SK-N-SH treated with all-trans-retinoic acid at 6 μM for 48 hours (cell line): ENCODE results near the gene DACT3.

Source experiments
- ATAC-seq: fragments of 200-7000 bp; cut with Tn5 transposase; 3 replicates; pipeline ENCODE4 v1.9.1; 2020; ENCODE audit warnings: mild to moderate bottlenecking, moderate library complexity
- BACH2 ChIP-seq: fragments of 250-450 bp; sonication (Bioruptor Pico); IDR thresholded peaks from 2 replicates; pipeline ENCODE4 v1.9.0; 2021; ENCODE audit warnings: mild to moderate bottlenecking, borderline replicate concordance
- CREB5 ChIP-seq: fragments of 250-450 bp; sonication (Bioruptor Pico); IDR thresholded peaks from 2 replicates; pipeline ENCODE4 v1.5.1; 2020; ENCODE audit warnings: low read depth, mild to moderate bottlenecking, moderate library complexity
- ESRRG ChIP-seq: fragments of 250-450 bp; sonication (Bioruptor Pico); IDR thresholded peaks from 2 replicates; pipeline ENCODE4 v1.6.1; 2021; ENCODE audit warnings: mild to moderate bottlenecking
- GLIS3 ChIP-seq: fragments of 250-450 bp; sonication (Bioruptor Pico); IDR thresholded peaks from 2 replicates; pipeline ENCODE4 v1.5.0; 2020; ENCODE audit warnings: mild to moderate bottlenecking, moderate library complexity
- ISL1 ChIP-seq: fragments of 250-450 bp; sonication (Bioruptor Pico); IDR thresholded peaks from 2 replicates; pipeline ENCODE4 v2.1.2; 2022; ENCODE audit warnings: mild to moderate bottlenecking, moderate library complexity
- PATZ1 ChIP-seq: fragments of 250-450 bp; sonication (Bioruptor Pico); IDR thresholded peaks from 2 replicates; pipeline ENCODE4 v1.8.0; 2020; ENCODE audit warnings: mild to moderate bottlenecking, moderate library complexity, borderline replicate concordance
- POU6F1 ChIP-seq: fragments of 250-450 bp; sonication (Bioruptor Pico); IDR thresholded peaks from 2 replicates; pipeline ENCODE4 v1.8.0; 2021; ENCODE audit warnings: low read depth, mild to moderate bottlenecking, moderate library complexity, borderline replicate concordance
- RARB ChIP-seq: fragments of 250-450 bp; sonication (Bioruptor Pico); IDR thresholded peaks from 2 replicates; pipeline ENCODE4 v1.8.0; 2021; ENCODE audit warnings: mild to moderate bottlenecking, moderate library complexity
- SNAI2 ChIP-seq: fragments of 250-450 bp; sonication (Bioruptor Pico); IDR thresholded peaks from 2 replicates; pipeline ENCODE4 v1.5.0; 2020; ENCODE audit warnings: mild to moderate bottlenecking, moderate library complexity
- TCF4 ChIP-seq: fragments of 250-450 bp; sonication (Bioruptor Pico); IDR thresholded peaks from 2 replicates; pipeline ENCODE4 v1.8.0; 2021; ENCODE audit warnings: mild to moderate bottlenecking, moderate library complexity, borderline replicate concordance
- TOX ChIP-seq: fragments of 250-450 bp; sonication (Bioruptor Pico); IDR thresholded peaks from 2 replicates; pipeline ENCODE4 v1.8.0; 2021; ENCODE audit warnings: mild to moderate bottlenecking, moderate library complexity, borderline replicate concordance
- ZC3H10 ChIP-seq: fragments of 250-450 bp; sonication (Bioruptor Pico); IDR thresholded peaks from 2 replicates; pipeline ENCODE4 v1.5.1; 2021; ENCODE audit warnings: mild to moderate bottlenecking, moderate library complexity
- ZFP3 ChIP-seq: fragments of 250-450 bp; sonication (Bioruptor Pico); IDR thresholded peaks from 2 replicates; pipeline ENCODE4 v1.5.0; 2020; ENCODE audit warnings: mild to moderate bottlenecking, moderate library complexity
- ZFP30 ChIP-seq: fragments of 450-650 bp; formaldehyde crosslinking; IDR thresholded peaks from 2 replicates; pipeline ENCODE4 v1.5.0; 2022; ENCODE audit warnings: mild to moderate bottlenecking, moderate library complexity
- ZNF565 ChIP-seq: fragments of 450-650 bp; formaldehyde crosslinking; conservative IDR thresholded peaks from 2 replicates; pipeline ENCODE4 v1.5.0; 2020; ENCODE audit warnings: low read depth, mild to moderate bottlenecking, moderate library complexity
- ZNF70 ChIP-seq: fragments of 450-650 bp; formaldehyde crosslinking; IDR thresholded peaks from 2 replicates; pipeline ENCODE4 v1.5.0; 2020; ENCODE audit warnings: mild to moderate bottlenecking, moderate library complexity
- ZNF8 ChIP-seq: fragments of 450-650 bp; formaldehyde crosslinking; IDR thresholded peaks from 2 replicates; pipeline ENCODE4 v1.5.0; 2020; ENCODE audit warnings: mild to moderate bottlenecking, moderate library complexity
- TF ChIP-seq, protein P1 (sequence below): fragments of 250-450 bp; sonication (Bioruptor Pico); IDR thresholded peaks from 2 replicates; pipeline ENCODE4 v1.5.1; 2021; ENCODE audit warnings: mild to moderate bottlenecking, moderate library complexity
- TF ChIP-seq, protein P2 (sequence below): fragments of 250-450 bp; sonication (Bioruptor Pico); IDR thresholded peaks from 2 replicates; pipeline ENCODE4 v1.5.0; 2020; ENCODE audit warnings: mild to moderate bottlenecking, moderate library complexity

The DACT3 gene

DNA sequence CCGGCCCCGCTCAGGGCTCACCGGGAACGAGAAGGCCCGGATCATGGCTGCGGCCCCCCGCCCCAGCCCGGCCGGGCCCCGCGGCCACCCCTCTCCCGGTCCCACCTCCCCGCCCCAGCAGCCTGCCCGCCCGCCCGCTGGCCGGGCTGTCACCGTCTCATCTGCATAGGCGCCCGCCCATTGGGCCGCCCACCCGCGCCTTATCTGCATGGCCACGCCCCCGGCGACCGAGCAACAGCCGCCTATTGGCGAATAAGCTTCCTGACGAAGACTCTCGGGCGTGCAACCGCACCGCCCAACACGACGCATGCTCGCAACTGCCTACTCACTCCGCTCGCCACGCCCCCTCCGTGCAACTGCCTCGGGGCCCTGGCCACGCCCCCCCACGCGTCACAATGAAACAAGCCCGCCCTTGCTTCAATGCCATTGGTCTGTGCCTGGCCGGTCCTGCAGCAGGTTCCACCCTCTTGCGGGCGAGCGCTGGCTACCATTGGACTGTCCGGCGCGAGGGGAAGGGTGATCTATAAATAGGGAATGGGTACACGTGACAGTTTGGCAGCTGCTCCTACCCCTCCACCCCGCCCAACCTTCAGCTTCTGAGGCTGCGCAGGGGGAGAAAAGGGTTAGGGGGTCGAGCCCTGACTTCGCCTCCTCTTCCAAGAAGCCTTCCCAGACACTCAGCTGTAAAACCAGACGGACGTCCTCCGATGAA, at the start of gene DACT3:
Gene DACT3, minus strand, starts transcription at position 163 of the 712 bp plus-strand sequence. Its CDS starts 118 bp downstream, at position 45.
- TF ChIP-seq, protein P1, sequence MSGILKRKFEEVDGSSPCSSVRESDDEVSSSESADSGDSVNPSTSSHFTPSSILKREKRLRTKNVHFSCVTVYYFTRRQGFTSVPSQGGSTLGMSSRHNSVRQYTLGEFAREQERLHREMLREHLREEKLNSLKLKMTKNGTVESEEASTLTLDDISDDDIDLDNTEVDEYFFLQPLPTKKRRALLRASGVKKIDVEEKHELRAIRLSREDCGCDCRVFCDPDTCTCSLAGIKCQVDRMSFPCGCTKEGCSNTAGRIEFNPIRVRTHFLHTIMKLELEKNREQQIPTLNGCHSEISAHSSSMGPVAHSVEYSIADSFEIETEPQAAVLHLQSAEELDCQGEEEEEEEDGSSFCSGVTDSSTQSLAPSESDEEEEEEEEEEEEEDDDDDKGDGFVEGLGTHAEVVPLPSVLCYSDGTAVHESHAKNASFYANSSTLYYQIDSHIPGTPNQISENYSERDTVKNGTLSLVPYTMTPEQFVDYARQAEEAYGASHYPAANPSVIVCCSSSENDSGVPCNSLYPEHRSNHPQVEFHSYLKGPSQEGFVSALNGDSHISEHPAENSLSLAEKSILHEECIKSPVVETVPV (CRISPR knock-in tag), result no peak
- no peak for TF ChIP-seq ZNF565 (CRISPR knock-in tag)
- TF ChIP-seq ZFP30 (CRISPR knock-in tag), result no peak
- TF ChIP-seq RARB (CRISPR knock-in tag), result no peak
- TF ChIP-seq ISL1, result no peak
- TF ChIP-seq ZC3H10 (CRISPR knock-in tag), result no peak
- no peak for TF ChIP-seq ZFP3 (CRISPR knock-in tag)
- no peak for TF ChIP-seq ZNF70 (CRISPR knock-in tag)
- TF ChIP-seq, protein P2, sequence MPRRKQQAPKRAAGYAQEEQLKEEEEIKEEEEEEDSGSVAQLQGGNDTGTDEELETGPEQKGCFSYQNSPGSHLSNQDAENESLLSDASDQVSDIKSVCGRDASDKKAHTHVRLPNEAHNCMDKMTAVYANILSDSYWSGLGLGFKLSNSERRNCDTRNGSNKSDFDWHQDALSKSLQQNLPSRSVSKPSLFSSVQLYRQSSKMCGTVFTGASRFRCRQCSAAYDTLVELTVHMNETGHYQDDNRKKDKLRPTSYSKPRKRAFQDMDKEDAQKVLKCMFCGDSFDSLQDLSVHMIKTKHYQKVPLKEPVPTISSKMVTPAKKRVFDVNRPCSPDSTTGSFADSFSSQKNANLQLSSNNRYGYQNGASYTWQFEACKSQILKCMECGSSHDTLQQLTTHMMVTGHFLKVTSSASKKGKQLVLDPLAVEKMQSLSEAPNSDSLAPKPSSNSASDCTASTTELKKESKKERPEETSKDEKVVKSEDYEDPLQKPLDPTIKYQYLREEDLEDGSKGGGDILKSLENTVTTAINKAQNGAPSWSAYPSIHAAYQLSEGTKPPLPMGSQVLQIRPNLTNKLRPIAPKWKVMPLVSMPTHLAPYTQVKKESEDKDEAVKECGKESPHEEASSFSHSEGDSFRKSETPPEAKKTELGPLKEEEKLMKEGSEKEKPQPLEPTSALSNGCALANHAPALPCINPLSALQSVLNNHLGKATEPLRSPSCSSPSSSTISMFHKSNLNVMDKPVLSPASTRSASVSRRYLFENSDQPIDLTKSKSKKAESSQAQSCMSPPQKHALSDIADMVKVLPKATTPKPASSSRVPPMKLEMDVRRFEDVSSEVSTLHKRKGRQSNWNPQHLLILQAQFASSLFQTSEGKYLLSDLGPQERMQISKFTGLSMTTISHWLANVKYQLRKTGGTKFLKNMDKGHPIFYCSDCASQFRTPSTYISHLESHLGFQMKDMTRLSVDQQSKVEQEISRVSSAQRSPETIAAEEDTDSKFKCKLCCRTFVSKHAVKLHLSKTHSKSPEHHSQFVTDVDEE (CRISPR knock-in tag), result no peak
- no peak for TF ChIP-seq CREB5 (CRISPR knock-in tag)
- TF ChIP-seq SNAI2 (CRISPR knock-in tag), result no peak
- no peak for TF ChIP-seq POU6F1 (CRISPR knock-in tag)
- no peak for TF ChIP-seq BACH2 (CRISPR knock-in tag)
- TF ChIP-seq ESRRG (CRISPR knock-in tag), result no peak
- ATAC-seq, result peak; percentile 93

DNA sequence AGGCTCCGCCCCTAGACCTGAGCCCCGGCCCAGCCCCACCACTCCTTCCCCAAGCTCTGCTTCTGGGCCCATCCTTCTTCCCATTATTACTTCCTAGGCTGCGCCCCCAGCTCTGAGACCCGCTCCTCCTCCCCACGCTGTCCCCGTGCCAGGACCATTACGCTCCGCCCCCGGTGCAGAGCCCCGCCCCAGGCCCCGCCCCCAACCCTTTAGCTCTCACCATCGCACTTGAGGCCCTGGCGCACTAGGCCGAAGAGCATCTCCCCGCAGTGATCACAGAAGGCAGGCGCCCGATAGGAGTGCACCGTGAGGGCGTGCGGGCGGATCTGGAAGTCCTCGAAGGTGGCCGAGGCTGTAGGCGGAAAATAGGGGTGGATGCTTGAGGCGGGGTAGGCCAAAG, 49.7 kb upstream of the DACT3 start:
- no peak for ATAC-seq
- TF ChIP-seq BACH2 (CRISPR knock-in tag), result no peak
- no peak for TF ChIP-seq ISL1
- TF ChIP-seq POU6F1 (CRISPR knock-in tag), result no peak

GRCh38 chr19:46704379-46705076, 43.5 kb upstream of the DACT3 start:
- ATAC-seq, result peak; percentile 69
- TF ChIP-seq GLIS3 (CRISPR knock-in tag), result no peak
- no peak for TF ChIP-seq PATZ1 (CRISPR knock-in tag)
- no peak for TF ChIP-seq ZNF8 (CRISPR knock-in tag)
- no peak for TF ChIP-seq POU6F1 (CRISPR knock-in tag)
- no peak for TF ChIP-seq ISL1
- TF ChIP-seq BACH2 (CRISPR knock-in tag), result no peak
- no peak for TF ChIP-seq ZC3H10 (CRISPR knock-in tag)
- TF ChIP-seq ESRRG (CRISPR knock-in tag), result no peak
- TF ChIP-seq TOX (CRISPR knock-in tag), result no peak
- TF ChIP-seq, protein P2 (CRISPR knock-in tag), result no peak
- TF ChIP-seq ZNF70 (CRISPR knock-in tag), result no peak
- no peak for TF ChIP-seq TCF4
